ENCODE data around the gene CTNNBL1. TPM values are rescaled to one million over a fixed set of nuclear protein-coding genes. Genes with fewer than 3 reads are reported as not detected.

The CTNNBL1 gene
- total RNA-seq, 1 experiment from 2014 or later = 71.2 TPM

- no peak overlapping the region for H3K4me3 ChIP-seq (ENCODE audit: low read depth in 2 of 2, low read length in 2 of 2)
- in situ Hi-C loops (cut with HindIII; ENCODE audit: low pct_unique_long_range_greater_than_20kb, low sequenced_read_pairs) = no loop called here
- ATAC-seq = no peak
- H3K27me3 ChIP-seq (ENCODE audit: control insufficient read depth, insufficient read depth, low read length) = no peaks in the 10 kb centered on the region
- TF ChIP-seq REST (IDR thresholded peaks at IDR 0.05; ENCODE audit: insufficient read depth in 1 of 2, low read depth in 2 of 2, low read length in 1 of 2) (no peak), CTCF (IDR thresholded peaks at IDR 0.05) (no peak), POLR2AphosphoS5 (IDR thresholded peaks at IDR 0.05; ENCODE audit: low read depth, low read length) (no peak), SIN3A (IDR thresholded peaks at IDR 0.05; ENCODE audit: borderline replicate concordance, insufficient read depth, low read depth, low read length) (no peak), TCF7L2 (IDR thresholded peaks at IDR 0.05; ENCODE audit: low read depth, low read length) (no peak)
- DNase-seq (ENCODE audit: low read depth, low spot score) = no peak
- no TSS peak for BruUV-seq (replicated peaks)
- no peaks in the 10 kb centered on the region for H3K9me3 ChIP-seq (ENCODE audit: control insufficient read depth, insufficient read depth, low read depth, low read length)
- no peak overlapping the region for H3K27ac ChIP-seq (ENCODE audit: low read length)
- ChIA-PET POLR2A (no interaction called here), CTCF (no interaction called here)
- intact Hi-C loops (cut with micrococcal nuclease; ENCODE audit: unreplicated experiment) = no loop called here
- H3K36me3 ChIP-seq (ENCODE audit: control insufficient read depth, insufficient read depth, low read length) = no peaks in the 10 kb centered on the region
- no peaks in the 10 kb centered on the region for H3K4me1 ChIP-seq (ENCODE audit: control insufficient read depth, insufficient read depth, low read length)
Observed at GRCh38 chr20:37849156-37849555, 155.3 kb downstream of the CTNNBL1 start.

- DNase-seq (ENCODE audit: low read depth, low spot score) (no peak), ATAC-seq (no peak)
- Histone ChIP-seq H3K36me3 (ENCODE audit: control insufficient read depth, insufficient read depth, low read length) (no peaks in the 10 kb centered on the region), H3K27ac (ENCODE audit: low read length) (no peak overlapping the region), H3K27me3 (ENCODE audit: control insufficient read depth, insufficient read depth, low read length) (no peaks in the 10 kb centered on the region), H3K4me1 (ENCODE audit: control insufficient read depth, insufficient read depth, low read length) (no peaks in the 10 kb centered on the region), H3K4me3 (ENCODE audit: low read depth in 2 of 2, low read length in 2 of 2) (no peak overlapping the region), H3K9me3 (ENCODE audit: control insufficient read depth, insufficient read depth, low read depth, low read length) (no peaks in the 10 kb centered on the region)
- intact Hi-C loops (cut with micrococcal nuclease; ENCODE audit: unreplicated experiment) (no loop called here), in situ Hi-C loops (cut with HindIII; ENCODE audit: low pct_unique_long_range_greater_than_20kb, low sequenced_read_pairs) (no loop called here)
- CTCF ChIA-PET = no interaction called here
- no peak for TF ChIP-seq TCF7L2 (IDR thresholded peaks at IDR 0.05; ENCODE audit: low read depth, low read length)
- TF ChIP-seq SIN3A (IDR thresholded peaks at IDR 0.05; ENCODE audit: borderline replicate concordance, insufficient read depth, low read depth, low read length) = no peak
- no peak for TF ChIP-seq CTCF (IDR thresholded peaks at IDR 0.05)
- no peak for TF ChIP-seq POLR2AphosphoS5 (IDR thresholded peaks at IDR 0.05; ENCODE audit: low read depth, low read length)
- TF ChIP-seq REST (IDR thresholded peaks at IDR 0.05; ENCODE audit: insufficient read depth in 1 of 2, low read depth in 2 of 2, low read length in 1 of 2) = no peak
- POLR2A ChIA-PET = no interaction called here
- no TSS peak for BruUV-seq (replicated peaks)
Observed at GRCh38 chr20:37849566-37849965, 155.7 kb downstream of the CTNNBL1 start.

Measured in Panc1 (cell line).